Sigmoid colon (tissue), 4 donors: ENCODE measurements around the gene MX1.

Experiments used
- CTCF ChIP-seq, 4 experiments: fragments of 450-650 bp in 3 of 4; fragments of 200-600 bp in 1 of 4; IDR thresholded peaks; one replicate each; pipeline ENCODE4 v1.5.1; 2016 to 2019; ENCODE audit warnings: antibody characterized with exemption in 4 of 4, mild to moderate bottlenecking in 3 of 4, moderate library complexity in 2 of 4
- EP300 ChIP-seq, 4 donors: sonication (generic); formaldehyde crosslinking; IDR thresholded peaks; one replicate each; pipeline ENCODE4 v1.6.1; 2017; ENCODE audit warnings: antibody characterized with exemption in 4 of 4
- POLR2A ChIP-seq, 2 donors: fragments of 450-650 bp; IDR thresholded peaks; one replicate each; pipeline ENCODE4 v1.6.1; 2016; ENCODE audit warnings: antibody characterized with exemption in 2 of 2, mild to moderate bottlenecking in 2 of 2, moderate library complexity in 2 of 2
- POLR2AphosphoS5 ChIP-seq, 4 donors: sonication (generic); formaldehyde crosslinking; IDR thresholded peaks; one replicate each; pipeline ENCODE4 v1.6.1; 2017; ENCODE audit warnings: antibody characterized with exemption in 4 of 4

- TF ChIP-seq CTCF (IDR thresholded peaks at IDR 0.05) (no peak), POLR2AphosphoS5 (IDR thresholded peaks at IDR 0.05) (no peak), POLR2A (IDR thresholded peaks at IDR 0.05) (no peak), EP300 (IDR thresholded peaks at IDR 0.05) (no peak)
These were observed 15.7 kb upstream of the MX1 start for GRCh38 chr21:41410361-41410760.
